HG03457 (cell line): ENCODE results near the gene GPSM1.

ENCODE experiments used
- ATAC-seq: cut with Tn5 transposase; IDR thresholded peaks from one replicate; pipeline ENCODE4 v1.9.1; 2021; ENCODE audit warnings: moderate number of reproducible peaks; ENCODE audit not compliant: unreplicated experiment

The GPSM1 gene

GRCh38 chr9:136290508-136291000 lies 36.8 kb upstream of the GPSM1 start:
- ATAC-seq = no peak

GRCh38 chr9:136291306-136292025 lies 35.9 kb upstream of the GPSM1 start:
- ATAC-seq = no peak

GRCh38 chr9:136292026-136292538 lies 35.3 kb upstream of the GPSM1 start:
- ATAC-seq = no peak

- no peak for ATAC-seq
Measured at GRCh38 chr9:136292591-136293448, 34.5 kb upstream of the GPSM1 start.

- no peak for ATAC-seq
Measured at GRCh38 chr9:136293476-136294077, 33.8 kb upstream of the GPSM1 start.

GRCh38 chr9:136294437-136294836 lies 32.9 kb upstream of the GPSM1 start:
- ATAC-seq = no peak

- ATAC-seq = no peak
Measured at GRCh38 chr9:136295055-136295454, 32.3 kb upstream of the GPSM1 start.

GRCh38 chr9:136295542-136296433 lies 31.6 kb upstream of the GPSM1 start:
- no peak for ATAC-seq

- no peak for ATAC-seq
Measured at GRCh38 chr9:136296434-136297015, 30.8 kb upstream of the GPSM1 start.

GRCh38 chr9:136297016-136297691 lies 30.2 kb upstream of the GPSM1 start:
- no peak for ATAC-seq

GRCh38 chr9:136297766-136298735 lies 29.3 kb upstream of the GPSM1 start:
- no peak for ATAC-seq

- no peak for ATAC-seq
Measured at GRCh38 chr9:136299116-136299515, 28.2 kb upstream of the GPSM1 start.

GRCh38 chr9:136299541-136299940 lies 27.8 kb upstream of the GPSM1 start:
- ATAC-seq = no peak

- ATAC-seq = no peak
Measured at GRCh38 chr9:136300016-136300545, 27.3 kb upstream of the GPSM1 start.

- ATAC-seq = no peak
Measured at GRCh38 chr9:136300866-136301265, 26.5 kb upstream of the GPSM1 start.

- ATAC-seq = no peak
Measured at GRCh38 chr9:136302527-136302926, 24.8 kb upstream of the GPSM1 start.

GRCh38 chr9:136303066-136303824 lies 24.1 kb upstream of the GPSM1 start:
- no peak for ATAC-seq
